ENCODE measurements around the gene PLXNA4.

The PLXNA4 gene

DNA sequence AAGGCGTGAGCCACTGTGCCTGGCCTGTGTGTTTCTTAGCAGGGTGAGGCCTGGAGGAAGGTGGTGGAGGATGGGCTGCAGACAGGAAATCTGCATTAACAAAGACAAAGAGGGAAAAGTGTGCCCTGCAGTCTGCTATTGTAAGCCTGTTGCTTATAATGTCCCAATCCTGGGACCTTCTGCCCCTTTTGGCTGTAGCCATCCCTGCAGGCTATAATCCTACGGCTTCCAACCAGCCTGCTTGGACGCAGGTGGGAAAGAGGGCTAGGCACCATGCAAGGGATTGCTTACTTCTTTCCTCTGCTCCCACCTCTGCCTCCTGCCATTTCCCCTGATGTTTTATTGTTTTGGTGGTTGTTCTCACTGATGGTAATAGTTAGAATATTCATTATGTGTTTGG, 434.3 kb downstream of the PLXNA4 start:
- no peak for DNase-seq (ENCODE audit: low read depth)

DNA sequence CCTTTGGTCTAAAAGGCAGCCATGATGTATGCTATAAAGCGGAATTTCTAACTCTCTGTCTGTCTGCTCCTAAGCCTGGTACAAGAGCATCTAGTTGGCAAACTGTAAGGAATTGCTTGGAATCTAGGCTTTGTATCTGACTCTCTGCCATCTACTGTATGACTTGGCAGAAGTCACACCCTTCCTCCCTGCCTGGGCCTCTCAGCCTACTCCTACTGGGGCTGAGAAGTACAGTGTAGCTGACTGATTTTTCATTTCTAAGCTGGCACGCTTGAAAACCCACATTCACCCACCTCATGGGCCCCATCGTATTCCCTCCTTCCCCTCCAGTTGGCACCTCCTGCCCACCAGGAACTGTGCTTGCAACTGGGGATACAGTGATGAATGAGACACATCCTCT, 435.2 kb downstream of the PLXNA4 start:
- no peak for DNase-seq (ENCODE audit: low read depth)

DNA sequence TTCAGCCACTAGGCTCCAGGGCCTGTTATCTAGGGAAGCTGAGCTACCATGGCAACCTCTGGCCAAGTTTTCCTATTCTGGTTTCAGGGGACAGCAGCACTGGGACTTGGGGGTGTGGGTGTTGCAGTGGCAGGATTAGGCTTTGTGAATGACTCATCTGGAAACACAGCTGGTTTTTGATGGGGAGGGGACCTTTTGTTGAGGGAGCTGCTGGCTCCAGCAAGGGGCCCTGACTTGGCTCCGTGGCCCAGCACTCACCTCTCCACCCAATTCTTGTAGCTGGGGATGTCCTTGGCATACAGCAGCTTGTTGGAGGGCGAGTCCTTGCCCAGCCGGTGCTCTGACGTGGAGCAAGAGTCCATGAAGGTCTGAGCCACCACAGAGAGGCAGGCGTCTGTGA, 435.9 kb downstream of the PLXNA4 start:
- DNase-seq (ENCODE audit: low read depth), result no peak

- no peak for DNase-seq (ENCODE audit: low read depth)
These were observed 437.5 kb downstream of the PLXNA4 start for GRCh38 chr7:132138817-132139216.

DNA sequence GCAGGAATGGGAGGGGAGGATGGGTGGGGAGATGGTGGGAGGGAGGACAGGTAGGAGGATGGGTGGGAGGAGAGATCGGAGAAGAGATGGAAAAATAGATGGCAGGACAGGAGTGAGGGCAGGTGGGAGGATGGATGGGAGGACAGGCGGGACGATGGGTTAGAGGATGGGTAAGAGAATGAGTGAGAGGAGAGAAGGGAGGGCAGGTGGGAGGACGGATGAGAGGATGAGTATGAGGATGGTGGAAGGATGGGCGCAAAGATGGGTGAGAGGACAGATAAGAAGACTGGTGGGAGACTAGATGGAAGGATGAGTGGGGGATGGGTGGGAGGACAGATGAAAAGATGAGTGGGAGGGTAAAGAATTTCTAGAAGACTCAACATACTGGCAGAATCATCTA, 438.6 kb downstream of the PLXNA4 start:
- no peak for DNase-seq (ENCODE audit: low read depth)

GRCh38 chr7:132135746-132136385, 440.4 kb downstream of the PLXNA4 start:
- DNase-seq (ENCODE audit: low read depth), result no peak

DNA sequence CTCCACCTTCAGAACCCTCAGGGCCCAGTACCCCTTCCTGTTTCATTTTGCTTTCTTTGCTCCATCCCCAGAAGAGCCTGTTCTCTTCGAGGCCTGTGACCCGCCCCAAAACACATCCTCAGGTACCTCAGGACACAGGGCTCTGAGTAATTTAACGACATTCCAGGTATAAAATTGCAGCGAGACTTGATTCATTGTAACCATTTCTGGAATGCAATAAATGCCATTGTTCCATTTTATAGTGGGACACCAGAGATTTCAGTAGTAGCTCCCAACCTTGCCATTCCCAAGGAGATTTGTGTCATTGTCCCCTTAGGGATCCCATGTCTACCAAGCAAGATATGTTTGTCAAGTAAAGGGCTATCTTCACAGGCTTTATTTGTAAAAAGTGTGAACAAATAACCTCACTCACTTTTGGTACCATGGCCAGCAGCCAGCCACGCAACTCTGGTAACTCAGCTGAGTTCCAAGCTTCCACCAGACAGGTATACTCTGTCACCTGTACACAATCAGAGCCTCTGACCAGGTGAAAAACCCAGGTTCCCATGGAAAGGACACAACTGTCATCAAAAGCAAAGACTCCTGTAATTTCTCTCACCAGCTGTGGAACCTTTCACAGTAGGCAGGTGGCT, 441.3 kb downstream of the PLXNA4 start:
- no peak for DNase-seq (ENCODE audit: low read depth)

DNA sequence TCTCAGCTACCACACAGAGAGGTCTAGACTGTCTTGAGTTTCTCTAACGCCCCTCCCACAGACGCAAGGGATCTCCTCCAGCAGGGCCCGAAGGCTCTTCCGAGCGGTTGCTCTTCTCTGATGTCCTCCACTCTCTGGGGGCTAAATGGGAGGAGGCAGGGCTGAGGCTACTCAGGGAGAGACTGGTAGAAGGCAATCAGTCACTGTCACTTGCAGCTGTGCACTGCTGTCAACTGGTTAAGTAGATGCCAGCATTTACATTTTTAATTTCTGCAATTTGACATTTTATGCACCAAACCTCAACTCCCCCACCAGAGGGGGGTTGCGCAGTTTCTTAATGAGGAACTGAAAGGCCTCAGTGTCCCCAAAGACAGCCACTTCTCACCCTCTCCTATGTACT, 442.8 kb downstream of the PLXNA4 start:
- DNase-seq (ENCODE audit: low read depth), result no peak

DNA sequence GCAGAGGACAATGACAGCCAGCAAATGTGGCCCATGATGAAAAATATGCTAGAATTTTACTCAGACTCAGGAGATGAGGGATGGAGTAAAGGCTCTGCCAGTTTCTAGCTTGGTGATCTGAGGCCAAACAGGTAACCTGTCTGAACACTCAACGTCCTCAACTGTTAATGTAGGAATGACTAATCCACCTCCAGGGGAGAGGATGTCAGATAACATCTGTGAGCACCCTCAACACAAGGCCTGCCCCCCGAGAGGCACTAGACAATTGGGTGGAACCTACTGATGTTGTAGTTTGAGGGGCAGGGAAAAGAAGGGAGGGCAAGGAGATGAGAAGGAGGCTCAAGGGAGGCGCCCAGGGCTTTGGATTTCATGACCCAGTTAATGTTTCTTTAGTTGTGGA, 445.1 kb downstream of the PLXNA4 start:
- no peak for DNase-seq (ENCODE audit: low read depth)

DNA sequence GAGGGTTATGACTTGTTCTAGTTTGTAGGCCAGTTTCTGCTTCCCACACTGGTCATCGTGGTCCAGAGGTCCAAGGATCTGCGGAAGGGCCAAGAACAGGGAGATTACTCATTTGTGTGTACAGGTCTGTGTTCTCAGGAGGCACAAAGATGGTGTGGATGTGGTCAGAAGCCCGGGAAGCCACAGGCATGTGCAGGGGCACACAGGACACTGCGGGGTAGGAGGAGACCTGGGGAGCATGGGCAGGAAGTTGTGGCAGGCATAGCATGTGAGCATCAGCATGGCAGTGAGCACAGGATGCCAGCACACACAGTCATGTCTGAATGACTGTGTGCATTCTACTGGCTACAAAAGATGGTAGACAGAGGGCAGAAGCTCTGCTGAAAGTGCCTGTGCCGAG, 445.8 kb downstream of the PLXNA4 start:
- DNase-seq (ENCODE audit: low read depth), result no peak

GRCh38 chr7:132125872-132126595, 450.2 kb downstream of the PLXNA4 start:
- DNase-seq (ENCODE audit: low read depth), result no peak

GRCh38 chr7:132125096-132125495, 451.2 kb downstream of the PLXNA4 start:
- no peak for DNase-seq (ENCODE audit: low read depth)

DNA sequence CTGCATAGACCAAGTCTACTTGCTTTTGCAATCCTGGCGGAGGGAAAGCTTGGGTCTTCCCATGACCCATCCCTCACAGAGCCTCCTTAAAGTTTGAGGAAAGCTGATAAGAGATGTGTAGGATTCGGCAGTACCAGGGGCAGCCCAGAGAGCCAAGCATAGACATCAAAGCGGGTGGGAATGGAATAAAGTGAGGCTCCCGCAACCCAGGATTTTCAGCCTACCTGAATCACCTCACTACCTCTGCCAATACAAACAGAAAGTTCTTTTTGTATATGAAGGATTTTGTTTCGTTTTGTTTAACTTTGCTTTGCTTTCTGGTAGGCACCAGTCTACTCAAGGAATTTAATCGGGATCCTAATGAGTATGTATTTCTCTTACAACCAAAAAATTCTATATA, 451.7 kb downstream of the PLXNA4 start:
- DNase-seq (ENCODE audit: low read depth), result no peak

- DNase-seq (ENCODE audit: low read depth), result no peak
These were observed 452.5 kb downstream of the PLXNA4 start for GRCh38 chr7:132123773-132124172.

GRCh38 chr7:132122901-132123300, 453.4 kb downstream of the PLXNA4 start:
- DNase-seq (ENCODE audit: low read depth), result no peak

GRCh38 chr7:132121987-132122386, 454.3 kb downstream of the PLXNA4 start:
- no peak for DNase-seq (ENCODE audit: low read depth)

DNA sequence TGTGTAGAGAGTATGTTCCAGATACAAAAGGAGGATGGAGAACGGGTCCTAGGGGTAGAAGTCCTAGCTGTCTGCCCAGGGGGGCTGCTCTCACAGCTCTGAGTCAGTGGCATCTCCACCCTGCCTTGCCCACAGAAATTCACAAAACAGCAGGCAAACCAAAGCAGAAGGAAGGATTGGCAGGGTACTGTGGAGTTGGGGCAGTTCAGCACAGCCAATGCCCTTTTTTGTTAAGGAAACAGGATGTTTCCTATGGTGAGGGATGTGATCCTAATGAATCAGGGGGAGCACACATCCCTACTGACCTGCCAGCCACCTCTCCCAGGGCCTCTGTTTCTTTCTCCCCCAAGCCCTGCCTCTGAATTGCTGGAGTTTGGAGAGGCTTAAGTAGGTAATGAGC, 457.6 kb downstream of the PLXNA4 start:
- no peak for DNase-seq (ENCODE audit: low read depth)

DNA sequence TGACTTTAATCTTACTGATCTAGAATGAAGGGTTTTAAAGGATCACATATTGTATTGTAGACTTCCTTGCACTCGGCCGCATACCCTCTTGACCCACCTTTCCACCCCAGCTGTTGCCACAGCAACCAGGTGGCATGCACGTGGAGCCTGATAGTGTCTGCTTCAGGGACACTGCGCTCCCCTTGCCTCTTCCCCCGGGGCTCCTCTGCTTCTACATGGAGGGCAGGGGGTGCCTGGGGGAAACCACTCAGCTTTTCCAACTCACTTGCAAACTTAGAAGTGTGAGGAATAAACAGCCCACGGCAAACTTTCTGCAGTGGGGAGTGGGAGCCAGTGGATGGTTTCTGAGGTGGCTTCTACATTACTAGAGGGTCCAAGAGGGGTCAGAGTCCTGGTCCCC, 458.6 kb downstream of the PLXNA4 start:
- DNase-seq (ENCODE audit: low read depth), result no peak

- DNase-seq (ENCODE audit: low read depth), result no peak
These were observed 459.1 kb downstream of the PLXNA4 start for GRCh38 chr7:132117181-132117580.

DNA sequence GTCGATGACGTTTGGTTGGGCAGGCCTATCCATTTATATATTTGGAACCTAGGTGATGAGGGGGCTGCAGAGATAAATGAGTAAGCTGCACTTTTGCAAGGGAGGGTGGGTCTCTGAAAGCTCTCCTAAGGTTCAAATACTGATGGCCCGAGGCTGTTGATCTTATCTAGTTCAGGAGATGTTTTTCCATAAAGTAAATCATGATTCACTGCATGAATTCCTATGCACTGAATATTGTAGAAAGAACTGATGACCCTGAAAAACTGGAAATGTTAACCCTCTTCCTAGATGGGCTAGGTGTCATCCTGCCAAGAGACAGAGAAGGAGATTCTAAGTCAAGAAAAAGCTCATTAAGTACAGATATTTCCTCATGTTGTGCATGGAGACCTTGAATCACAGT, 459.9 kb downstream of the PLXNA4 start:
- DNase-seq (ENCODE audit: low read depth), result no peak

- no peak for DNase-seq (ENCODE audit: low read depth)
These were observed 460.5 kb downstream of the PLXNA4 start for GRCh38 chr7:132115758-132116157.

GRCh38 chr7:132115028-132115427, 461.2 kb downstream of the PLXNA4 start:
- no peak for DNase-seq (ENCODE audit: low read depth)

GRCh38 chr7:132114411-132114810, 461.9 kb downstream of the PLXNA4 start:
- DNase-seq (ENCODE audit: low read depth), result no peak
